Activated B cell treated with CpG ODN at 0.5 μM for 24 hours (primary cell): ENCODE results near the gene HBP1. TPM values are rescaled to one million over a fixed set of nuclear protein-coding genes. Genes with fewer than 3 reads are reported as not detected.
"Not testable (repeated sequence)": the region's sequence is repeated elsewhere in the genome, so short reads cannot be mapped to it uniquely, and the experiment has no call there.

Experiments
- ATAC-seq: fragments of 200-7000 bp; cut with Tn5 transposase; one replicate; pipeline ENCODE4 v1.10.0; 2021; ENCODE audit warnings: low read depth, mild to moderate bottlenecking, moderate library complexity
- CTCF ChIA-PET: fragments of 350-600 bp; sonication (Branson Sonifier 250); formaldehyde crosslinking; loops from one replicate; lab custom pipeline; 2021; ENCODE audit warnings: antibody characterized with exemption; lab: Charles Lee
- POLR2A ChIA-PET: fragments of 350-600 bp; sonication (Branson Sonifier 250); formaldehyde crosslinking; loops from one replicate; lab custom pipeline; 2021; ENCODE audit warnings: antibody characterized with exemption; lab: Charles Lee
- DNase-seq: peaks from one replicate; pipeline ENCODE4 v3.0.0; 2022
- H3K27ac Mint-ChIP-seq: one replicate; pipeline ENCODE4 v1.8.0; 2020; ENCODE audit warnings: mixed read lengths
- H3K27me3 Mint-ChIP-seq: one replicate; pipeline ENCODE4 v1.8.0; 2021; ENCODE audit warnings: mixed read lengths
- H3K36me3 Mint-ChIP-seq: one replicate; pipeline ENCODE4 v1.8.0; 2021; ENCODE audit warnings: low read depth, mixed read lengths
- H3K4me1 Mint-ChIP-seq: one replicate; pipeline ENCODE4 v1.8.0; 2021; ENCODE audit warnings: mixed read lengths
- H3K4me3 Mint-ChIP-seq: one replicate; pipeline ENCODE4 v1.8.0; 2020; ENCODE audit warnings: mild to moderate bottlenecking, mixed read lengths
- H3K9me3 Mint-ChIP-seq: one replicate; pipeline ENCODE4 v1.8.0; 2020; ENCODE audit warnings: mixed read lengths
- intact Hi-C: fragments of 100-400 bp; cut with micrococcal nuclease; formaldehyde crosslinking; loops from one replicate; pipeline ENCODE4 v1.15.1; 2024
- total RNA-seq: library from RNA; stranded (reverse); gene quantifications from 2 replicates; pipeline ENCODE4 v1.2.3, GENCODE V29; 2022
- TF ChIP-seq, protein P1 (sequence below): fragments of 200-600 bp; IDR thresholded peaks from one replicate; pipeline ENCODE4 v1.8.0; 2022; ENCODE audit warnings: antibody characterized with exemption, mild to moderate bottlenecking

Gene HBP1
- total RNA-seq, 1 donor from 2014 or later, result 59.9 TPM

GRCh38 chr7:107154826-107155225 lies 14.0 kb upstream of the HBP1 start:
- no peaks in the 10 kb centered on the region for H3K9me3 Mint-ChIP-seq
- ATAC-seq (no peak), DNase-seq (no peak)
- TF ChIP-seq, protein P1, sequence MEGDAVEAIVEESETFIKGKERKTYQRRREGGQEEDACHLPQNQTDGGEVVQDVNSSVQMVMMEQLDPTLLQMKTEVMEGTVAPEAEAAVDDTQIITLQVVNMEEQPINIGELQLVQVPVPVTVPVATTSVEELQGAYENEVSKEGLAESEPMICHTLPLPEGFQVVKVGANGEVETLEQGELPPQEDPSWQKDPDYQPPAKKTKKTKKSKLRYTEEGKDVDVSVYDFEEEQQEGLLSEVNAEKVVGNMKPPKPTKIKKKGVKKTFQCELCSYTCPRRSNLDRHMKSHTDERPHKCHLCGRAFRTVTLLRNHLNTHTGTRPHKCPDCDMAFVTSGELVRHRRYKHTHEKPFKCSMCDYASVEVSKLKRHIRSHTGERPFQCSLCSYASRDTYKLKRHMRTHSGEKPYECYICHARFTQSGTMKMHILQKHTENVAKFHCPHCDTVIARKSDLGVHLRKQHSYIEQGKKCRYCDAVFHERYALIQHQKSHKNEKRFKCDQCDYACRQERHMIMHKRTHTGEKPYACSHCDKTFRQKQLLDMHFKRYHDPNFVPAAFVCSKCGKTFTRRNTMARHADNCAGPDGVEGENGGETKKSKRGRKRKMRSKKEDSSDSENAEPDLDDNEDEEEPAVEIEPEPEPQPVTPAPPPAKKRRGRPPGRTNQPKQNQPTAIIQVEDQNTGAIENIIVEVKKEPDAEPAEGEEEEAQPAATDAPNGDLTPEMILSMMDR, result no peak
- no peak overlapping the region for H3K27ac Mint-ChIP-seq
- H3K4me3 Mint-ChIP-seq, result no peak overlapping the region
- H3K36me3 Mint-ChIP-seq, result no peaks in the 10 kb centered on the region
- ChIA-PET CTCF (no interaction called here), POLR2A (no interaction called here)
- intact Hi-C loops, result loop anchor here (5.0 kb wide), 1 partner anchor 283 kb away; no protein-coding TSS in a partner anchor
- peaks cover 2% of the 10 kb centered on the region for H3K4me1 Mint-ChIP-seq
- H3K27me3 Mint-ChIP-seq, result no peaks in the 10 kb centered on the region

- H3K36me3 Mint-ChIP-seq, intact Hi-C loops, H3K27me3 Mint-ChIP-seq, ATAC-seq, DNase-seq, POLR2A ChIA-PET, H3K4me3 Mint-ChIP-seq, CTCF ChIA-PET, H3K9me3 Mint-ChIP-seq, H3K4me1 Mint-ChIP-seq, H3K27ac Mint-ChIP-seq: not testable (repeated sequence)
Observed at GRCh38 chr7:107155726-107156125, 13.1 kb upstream of the HBP1 start.

- TF ChIP-seq, protein P1, result no peak
- CTCF ChIA-PET, result interaction anchor here (0.7 to 1.1 kb wide), 2 partner anchors 9 to 10 kb away, joined by 3 read pairs; no protein-coding TSS in a partner anchor
- Mint-ChIP-seq H3K36me3 (no peaks in the 10 kb centered on the region), H3K4me3 (no peak overlapping the region), H3K27me3 (no peaks in the 10 kb centered on the region), H3K9me3 (no peaks in the 10 kb centered on the region), H3K27ac (no peak overlapping the region), H3K4me1 (no peaks in the 10 kb centered on the region)
- no peak for DNase-seq
- POLR2A ChIA-PET, result no interaction called here
- intact Hi-C loops, result no loop called here
- no peak for ATAC-seq
Observed at GRCh38 chr7:107157091-107157490, 11.7 kb upstream of the HBP1 start.

DNA sequence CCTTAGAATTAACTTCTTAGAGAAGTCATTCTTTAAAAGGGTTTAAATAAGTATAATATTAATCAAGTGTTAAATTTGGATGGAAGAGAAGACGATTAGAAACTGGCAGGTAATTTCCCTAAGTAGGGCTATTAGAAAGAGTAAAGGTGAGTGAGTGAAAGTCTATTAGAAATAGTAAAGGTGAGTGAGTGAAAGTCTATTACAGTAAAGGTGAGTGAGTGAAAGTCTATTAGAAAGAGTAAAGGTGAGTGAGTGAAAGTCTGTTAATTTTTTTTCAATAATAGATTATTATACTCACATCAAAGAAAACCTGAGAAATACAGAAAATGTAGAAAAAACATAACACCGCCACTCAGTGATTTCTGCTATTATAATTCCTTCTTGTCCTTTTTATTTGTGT lies 10.8 kb upstream of the HBP1 start:
- CTCF ChIA-PET, result no interaction called here
- ATAC-seq (no peak), DNase-seq (no peak)
- H3K27ac Mint-ChIP-seq, result no peak overlapping the region
- no peaks in the 10 kb centered on the region for H3K4me1 Mint-ChIP-seq
- POLR2A ChIA-PET, result no interaction called here
- intact Hi-C loops, result no loop called here
- H3K27me3 Mint-ChIP-seq, result no peaks in the 10 kb centered on the region
- H3K9me3 Mint-ChIP-seq, result no peaks in the 10 kb centered on the region
- no peak overlapping the region for H3K4me3 Mint-ChIP-seq
- H3K36me3 Mint-ChIP-seq, result no peaks in the 10 kb centered on the region
- TF ChIP-seq, protein P1, result no peak

GRCh38 chr7:107160389-107160788 lies 8.4 kb upstream of the HBP1 start:
- ChIA-PET CTCF (no interaction called here), POLR2A (no interaction called here)
- intact Hi-C loops, result loop anchor here (10.0 kb wide), 1 partner anchor 1076 kb away; no protein-coding TSS in a partner anchor
- Mint-ChIP-seq H3K27ac (no peak overlapping the region), H3K36me3 (no peaks in the 10 kb centered on the region), H3K4me3 (no peak overlapping the region), H3K4me1 (no peaks in the 10 kb centered on the region), H3K27me3 (peaks cover 5% of the 10 kb centered on the region), H3K9me3 (no peaks in the 10 kb centered on the region)
- no peak for DNase-seq
- ATAC-seq, result no peak
- TF ChIP-seq, protein P1, result no peak

DNA sequence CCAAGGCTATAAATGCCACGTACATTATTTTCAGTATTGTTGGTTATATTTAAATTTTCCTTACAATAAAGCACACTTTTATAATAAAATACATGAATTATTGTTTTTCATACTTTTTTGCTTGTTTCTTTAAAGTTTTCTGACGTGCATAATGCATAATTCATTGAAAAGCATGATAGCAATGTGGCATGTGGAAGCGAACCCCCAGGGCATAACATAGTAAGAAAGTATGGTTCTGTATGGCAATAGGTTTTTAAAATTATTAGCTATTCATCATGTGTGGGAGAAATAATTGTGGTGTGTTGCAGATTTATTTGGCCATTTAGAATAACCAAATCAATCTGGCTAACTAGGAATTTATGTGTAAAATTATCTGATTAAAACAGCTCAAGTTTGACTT lies 7.4 kb upstream of the HBP1 start:
- no peak overlapping the region for H3K27ac Mint-ChIP-seq
- CTCF ChIA-PET, result interaction anchor here (0.7 to 1.1 kb wide), 2 partner anchors 9 to 368 kb away, joined by 3 read pairs; no protein-coding TSS in a partner anchor
- intact Hi-C loops, result loop anchor here (10.0 kb wide), 1 partner anchor 1077 kb away; no protein-coding TSS in a partner anchor
- no peaks in the 10 kb centered on the region for H3K9me3 Mint-ChIP-seq
- TF ChIP-seq, protein P1, result no peak
- ATAC-seq (no peak), DNase-seq (no peak)
- H3K27me3 Mint-ChIP-seq, result peaks cover 6% of the 10 kb centered on the region
- no peaks in the 10 kb centered on the region for H3K4me1 Mint-ChIP-seq
- H3K36me3 Mint-ChIP-seq, result no peaks in the 10 kb centered on the region
- POLR2A ChIA-PET, result no interaction called here
- no peak overlapping the region for H3K4me3 Mint-ChIP-seq
